Lower lobe of right lung (tissue), 2 donors: ENCODE results near the gene ZNF436. TPM values are rescaled to one million over a fixed set of nuclear protein-coding genes. Genes with fewer than 3 reads are reported as not detected.

Source experiments
- ATAC-seq, 2 donors: fragments of 200-7000 bp; cut with Tn5 transposase; one replicate each; pipeline ENCODE4 v1.9.1; 2020 to 2022; ENCODE audit warnings: mild to moderate bottlenecking in 2 of 2, moderate library complexity in 2 of 2
- DNase-seq: peaks from one replicate; pipeline ENCODE4 v3.0.0-alpha.2; 2020
- H3K27ac ChIP-seq: fragments of 200-600 bp; one replicate; pipeline ENCODE4 v1.8.0; 2022
- H3K27me3 ChIP-seq: fragments of 200-600 bp; one replicate; pipeline ENCODE4 v1.8.0; 2022; ENCODE audit warnings: low read depth
- H3K36me3 ChIP-seq: fragments of 200-600 bp; one replicate; pipeline ENCODE4 v1.8.0; 2022; ENCODE audit warnings: mild to moderate bottlenecking
- H3K4me1 ChIP-seq: fragments of 200-600 bp; one replicate; pipeline ENCODE4 v1.8.0; 2022
- H3K4me3 ChIP-seq: fragments of 200-600 bp; one replicate; pipeline ENCODE4 v1.8.0; 2022; ENCODE audit warnings: mild to moderate bottlenecking
- H3K9me3 ChIP-seq: fragments of 200-600 bp; one replicate; pipeline ENCODE4 v1.8.0; 2022
- CTCF ChIP-seq: fragments of 200-600 bp; IDR thresholded peaks from one replicate; pipeline ENCODE4 v1.8.0; 2022; ENCODE audit warnings: antibody characterized with exemption, mild to moderate bottlenecking
- intact Hi-C: fragments of 100-400 bp; cut with DNase I; formaldehyde crosslinking; loops from one replicate; pipeline ENCODE4 v1.11.0; 2022
- total RNA-seq: library from RNA; stranded (reverse); fragmentation: NEBNext Ultra II Directional; extraction: Animal tissue kit (Norgen Biotek cat#: 25700); gene quantifications from one replicate; pipeline ENCODE4 v1.2.1, GENCODE V29; 2021
- donor health status: DM: no; HTN: yes; CAD: no; lungs with severe emphysema.

ZNF436 gene
- total RNA-seq, 1 donor from 2014 or later, result 11.6 TPM

GRCh38 chr1:23352096-23352695, 17.4 kb downstream of the ZNF436 start:
- ATAC-seq (no peak), DNase-seq (no peak)
- intact Hi-C loops, result no loop called here
- no peak overlapping the region for H3K27ac ChIP-seq
- no peaks in the 10 kb centered on the region for H3K4me1 ChIP-seq
- no peak overlapping the region for H3K4me3 ChIP-seq
- no peaks in the 10 kb centered on the region for H3K27me3 ChIP-seq
- H3K36me3 ChIP-seq, result no peaks in the 10 kb centered on the region
- no peak for TF ChIP-seq CTCF
- no peaks in the 10 kb centered on the region for H3K9me3 ChIP-seq

GRCh38 chr1:23345920-23346319, 23.7 kb downstream of the ZNF436 start:
- Histone ChIP-seq H3K27ac (no peak overlapping the region), H3K4me1 (peaks cover 30% of the 10 kb centered on the region), H3K36me3 (no peaks in the 10 kb centered on the region), H3K9me3 (no peaks in the 10 kb centered on the region), H3K27me3 (no peaks in the 10 kb centered on the region), H3K4me3 (no peak overlapping the region)
- DNase-seq (no peak), ATAC-seq (no peak)
- no peak for TF ChIP-seq CTCF
- intact Hi-C loops, result no loop called here

GRCh38 chr1:23344987-23345472, 24.6 kb downstream of the ZNF436 start:
- intact Hi-C loops, result no loop called here
- no peaks in the 10 kb centered on the region for H3K36me3 ChIP-seq
- no peaks in the 10 kb centered on the region for H3K9me3 ChIP-seq
- H3K4me1 ChIP-seq, result peaks cover 39% of the 10 kb centered on the region
- peak overlapping the region; percentile 89 for H3K4me3 ChIP-seq
- TF ChIP-seq CTCF, result no peak
- DNase-seq (no peak), ATAC-seq (no peak)
- peak overlapping the region; percentile 95 for H3K27ac ChIP-seq
- no peaks in the 10 kb centered on the region for H3K27me3 ChIP-seq

- Histone ChIP-seq H3K9me3 (no peaks in the 10 kb centered on the region), H3K4me1 (peaks cover 45% of the 10 kb centered on the region), H3K27ac (peak within 1 kb of the TSS; percentile 95), H3K27me3 (no peaks in the 10 kb centered on the region), H3K4me3 (peak within 1 kb of the TSS; percentile 89), H3K36me3 (no peaks in the 10 kb centered on the region)
- peak; percentile 98 for ATAC-seq
- peak; percentile 100 for DNase-seq
- intact Hi-C loops, result no loop called here
- no peak for TF ChIP-seq CTCF
Measured at GRCh38 chr1:23344111-23344986, 25.3 kb downstream of the ZNF436 start, which contains the start of gene HNRNPR. TSS of gene HNRNPR (minus strand) at chr1:23344284. CDS start at chr1:23341008, 3,276 bp downstream.

- Histone ChIP-seq H3K27me3 (no peaks in the 10 kb centered on the region), H3K4me3 (peak overlapping the region; percentile 89), H3K9me3 (no peaks in the 10 kb centered on the region), H3K4me1 (peaks cover 54% of the 10 kb centered on the region), H3K27ac (peak overlapping the region; percentile 95), H3K36me3 (no peaks in the 10 kb centered on the region)
- ATAC-seq, result peak; percentile 61
- TF ChIP-seq CTCF, result no peak
- intact Hi-C loops, result no loop called here
- peak; percentile 54 for DNase-seq
Measured at GRCh38 chr1:23343221-23344110, 26.2 kb downstream of the ZNF436 start.
